Renal cortex interstitium (tissue), 11 donors: ENCODE data around the gene MAPK12. TPM values are rescaled to one million over a fixed set of nuclear protein-coding genes. Genes with fewer than 3 reads are reported as not detected.
A peak's percentile ranks its signal among the peaks of the same experiment; 100 is the strongest.
"Not testable (repeated sequence)": the region's sequence is repeated elsewhere in the genome, so short reads cannot be mapped to it uniquely, and the experiment has no call there.

Experiments used
- DNase-seq, 11 donors: peaks; one replicate each; pipeline ENCODE4 v3.0.0-alpha.2; 2013; ENCODE audit warnings: low read depth in 9 of 11, low spot score in 4 of 11; ENCODE audit errors: extremely low read depth in 1 of 11
- polyA plus RNA-seq, 3 donors: library from polyadenylated mRNA; unstranded; fragments of 120-200 nt; gene quantifications; one replicate each; pipeline ENCODE4 v1.2.1, GENCODE V29; 2013; ENCODE audit not compliant: insufficient read length in 3 of 3

The MAPK12 gene
- polyA plus RNA-seq, 3 donors: 11.5 to 18.9 (median 17.5) TPM

DNA sequence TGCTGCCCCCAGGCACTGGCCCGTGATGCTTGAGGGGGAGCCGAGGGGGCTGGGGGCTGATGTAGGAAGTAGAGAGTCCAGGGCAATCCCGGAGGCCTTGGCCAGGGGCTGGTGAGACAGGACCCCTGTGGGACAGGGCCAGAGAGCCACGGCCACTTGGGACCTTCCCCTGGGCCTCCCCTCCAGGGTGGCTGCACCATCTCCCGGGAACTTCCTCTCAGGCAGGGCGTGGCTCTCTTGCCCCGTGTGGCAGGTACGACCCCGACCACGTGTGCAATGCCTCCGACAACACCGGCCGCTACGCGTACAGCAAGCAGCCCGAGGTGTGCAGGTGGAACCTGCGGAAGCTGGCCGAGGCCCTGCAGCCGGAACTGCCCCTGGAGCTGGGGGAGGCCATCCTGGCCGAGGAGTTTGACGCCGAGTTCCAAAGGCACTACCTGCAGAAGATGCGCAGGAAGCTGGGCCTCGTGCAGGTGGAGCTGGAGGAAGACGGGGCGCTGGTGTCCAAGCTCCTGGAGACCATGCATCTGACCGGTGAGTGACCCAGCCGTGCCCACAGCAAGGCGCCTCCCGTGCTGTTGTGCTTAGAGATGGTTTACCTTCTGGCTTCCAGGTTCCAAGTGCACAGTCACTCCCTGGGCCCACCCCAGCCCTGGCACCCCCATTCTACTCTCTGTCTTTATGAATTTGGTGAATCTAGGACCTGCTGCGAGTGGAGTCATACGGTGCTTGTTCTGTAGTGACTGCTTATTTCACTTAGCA is 50.9 kb downstream of the MAPK12 start:
- DNase-seq: no peak

DNA sequence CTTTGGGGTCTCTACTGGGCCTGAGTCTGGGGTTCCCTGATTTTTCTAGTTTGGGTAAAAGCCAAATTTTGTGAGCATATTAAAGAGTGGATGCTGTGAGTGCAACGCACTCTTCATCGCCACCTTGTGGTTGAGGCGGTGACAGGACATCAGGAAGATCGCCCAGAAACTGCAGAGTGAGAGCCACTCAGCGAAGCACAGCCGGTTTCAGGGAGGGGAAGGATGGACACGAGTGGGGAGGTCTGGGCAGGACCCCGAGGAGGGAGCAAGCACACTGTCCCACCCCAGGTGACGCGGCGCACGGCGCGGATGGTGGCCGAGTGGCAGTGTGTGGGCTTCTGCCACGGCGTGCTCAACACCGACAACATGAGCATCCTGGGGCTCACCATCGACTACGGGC is 51.6 kb downstream of the MAPK12 start:
- peak in 1 of 11 donors; percentile 63 for DNase-seq

DNA sequence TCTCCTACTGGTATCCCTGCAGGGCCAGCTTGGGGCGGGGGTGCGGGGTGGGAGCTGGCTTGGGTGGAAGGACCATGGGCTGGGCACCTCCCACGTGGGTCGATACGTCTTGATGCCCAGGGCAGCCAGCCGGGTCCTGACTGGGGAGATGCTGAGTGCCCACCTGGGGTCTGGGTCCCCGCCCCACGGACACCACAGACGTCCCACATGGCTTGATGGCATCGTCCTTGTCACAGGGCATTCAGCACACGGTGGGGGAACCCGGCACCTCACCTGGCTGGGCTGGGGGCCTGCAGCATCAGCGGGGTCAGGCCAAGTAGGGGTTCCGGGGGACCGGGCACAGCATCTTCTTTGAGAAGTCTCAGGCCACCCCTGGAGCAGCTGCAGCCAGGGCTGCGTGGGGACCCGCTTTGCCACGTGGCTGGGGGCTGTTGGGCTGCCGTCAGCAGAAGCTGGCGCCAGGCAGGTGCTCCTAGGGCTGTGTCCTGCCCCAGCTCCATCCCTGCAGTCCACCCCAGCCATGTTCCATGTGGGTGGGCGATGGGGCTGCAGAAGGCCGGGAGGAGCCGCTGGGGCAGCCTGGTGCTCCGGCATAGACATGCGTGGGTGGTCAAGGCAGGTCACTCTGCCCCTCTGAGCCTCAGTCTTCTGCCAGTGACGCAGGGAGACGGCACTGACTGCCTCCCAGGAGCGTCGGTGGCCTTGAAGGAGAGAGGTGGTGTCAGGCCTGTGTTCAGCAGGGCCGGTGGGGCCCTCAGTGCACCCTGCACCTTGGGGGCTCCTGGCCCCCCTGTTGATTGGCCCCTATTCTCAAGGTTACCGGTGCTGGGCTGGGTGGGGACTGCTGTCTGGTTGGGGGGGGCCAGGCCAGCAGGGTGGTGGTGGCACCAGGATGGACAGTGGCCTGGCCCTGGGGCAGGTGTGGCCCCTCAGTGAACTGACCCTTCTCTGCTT is 52.3 kb downstream of the MAPK12 start:
- no peak for DNase-seq

DNA sequence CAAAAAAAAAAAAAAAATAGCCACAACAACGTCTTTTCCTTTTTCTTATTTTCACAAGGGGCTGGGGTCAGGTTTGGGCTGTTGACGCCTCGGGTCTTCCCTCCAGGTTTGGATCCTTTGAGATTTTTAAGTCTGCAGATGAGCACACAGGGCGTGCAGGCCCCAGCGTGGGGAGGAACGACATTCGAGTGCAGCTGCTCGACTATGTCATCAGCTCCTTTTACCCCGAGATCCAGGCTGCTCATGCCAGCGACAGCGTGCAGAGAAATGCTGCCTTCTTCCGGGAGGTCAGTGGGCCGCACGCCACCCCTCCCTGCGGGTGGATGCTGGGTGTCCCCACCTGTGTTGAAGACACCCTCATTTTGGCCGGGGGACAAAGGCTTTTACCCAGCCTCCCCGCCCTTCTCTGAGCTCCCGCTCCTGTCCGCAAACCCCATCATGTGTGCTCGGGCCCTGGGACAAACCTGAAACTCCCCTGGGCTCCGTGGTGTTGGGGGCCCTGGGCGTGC is 53.0 kb downstream of the MAPK12 start:
- no peak for DNase-seq

DNA sequence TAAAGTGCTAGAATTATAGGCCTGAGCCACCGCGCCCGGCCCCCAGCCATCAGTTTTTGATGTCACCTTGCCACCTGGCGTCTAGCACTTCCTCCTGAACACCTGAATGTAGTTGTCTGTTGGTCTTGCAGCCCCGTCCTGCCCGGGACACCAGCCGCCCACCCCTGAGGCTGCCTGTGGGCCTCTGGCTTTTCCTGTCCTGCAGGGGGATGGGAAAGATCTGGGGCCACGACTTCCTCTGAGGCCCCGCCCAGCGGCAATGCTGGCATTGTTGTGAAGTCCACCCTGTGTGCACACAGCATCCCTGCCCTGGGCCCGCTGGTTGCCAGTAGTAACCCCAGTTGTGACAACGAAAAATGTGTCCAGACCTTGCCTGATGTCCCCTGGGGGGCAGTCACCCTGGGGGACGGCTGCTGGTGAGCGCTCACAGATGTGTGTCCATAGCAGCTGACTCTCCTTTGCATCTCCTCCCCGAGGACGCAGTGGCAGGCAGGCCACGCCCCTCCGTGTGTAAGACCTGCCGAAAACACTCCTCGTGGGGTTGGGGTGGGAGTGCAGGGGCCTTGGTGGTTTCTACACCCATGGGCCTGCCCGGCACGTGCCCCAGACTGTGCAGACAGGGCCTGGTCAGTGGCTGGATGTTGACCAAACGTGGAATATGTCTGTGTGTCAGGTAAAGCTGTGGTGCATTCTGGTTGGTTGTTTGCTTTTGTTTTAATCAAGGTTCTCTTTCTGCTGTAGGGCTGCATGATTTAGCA is 53.9 kb downstream of the MAPK12 start:
- DNase-seq: no peak

DNA sequence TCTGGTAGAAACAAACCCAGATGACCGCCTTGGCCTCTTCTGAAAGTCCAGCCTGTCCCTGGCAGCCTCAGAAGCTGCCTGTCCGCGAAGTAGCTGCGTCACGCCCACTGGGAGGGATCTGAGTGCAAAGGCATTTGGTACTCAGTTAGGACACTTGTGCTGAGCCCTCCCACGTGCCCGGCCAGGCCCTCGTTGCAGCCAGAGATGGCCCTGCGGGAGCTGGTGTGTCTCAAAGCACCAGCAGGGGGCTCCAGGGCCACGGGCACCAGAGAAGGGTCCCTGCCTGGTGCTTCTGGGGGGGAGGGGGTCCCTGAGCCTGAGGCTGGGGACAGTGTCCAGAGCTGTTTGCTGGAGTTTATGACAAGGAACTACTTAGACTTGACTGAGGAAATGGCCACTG is 54.9 kb downstream of the MAPK12 start:
- no peak for DNase-seq

DNA sequence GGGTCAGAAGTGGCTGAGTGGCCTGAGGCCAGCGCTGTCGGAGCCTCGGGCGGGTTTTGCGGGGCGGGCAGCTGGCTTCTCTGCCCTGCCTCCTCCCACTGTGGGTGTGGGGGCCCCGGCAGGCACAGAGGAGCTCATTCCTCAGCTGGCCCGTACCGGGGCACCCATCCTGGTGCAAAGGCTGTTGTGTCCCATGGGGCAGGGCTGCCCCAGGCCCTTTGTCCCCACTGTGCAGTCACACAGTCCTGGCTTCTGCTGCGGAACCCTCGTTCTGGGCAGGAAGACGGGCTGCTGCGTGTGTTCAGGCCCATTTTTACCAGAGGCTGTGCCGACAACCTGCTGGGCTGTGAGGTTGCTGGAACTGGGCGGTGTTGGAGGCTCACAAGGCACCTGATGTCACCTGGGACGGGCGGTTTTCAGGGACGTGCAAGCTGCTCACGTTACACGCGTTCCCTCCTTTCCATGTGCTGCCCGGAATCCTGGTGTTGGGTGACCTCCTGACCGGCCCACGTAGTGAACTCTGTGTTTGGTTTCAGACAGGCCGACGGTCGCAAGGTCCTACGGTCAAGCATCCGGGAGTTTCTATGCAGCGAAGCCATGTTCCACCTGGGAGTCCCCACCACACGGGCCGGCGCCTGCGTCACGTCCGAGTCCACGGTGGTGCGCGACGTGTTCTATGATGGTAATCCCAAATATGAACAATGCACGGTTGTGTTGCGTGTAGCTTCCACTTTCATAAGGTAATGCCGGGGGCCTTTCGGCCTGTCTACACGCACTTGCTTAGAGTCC is 55.5 kb downstream of the MAPK12 start:
- DNase-seq: no peak

DNA sequence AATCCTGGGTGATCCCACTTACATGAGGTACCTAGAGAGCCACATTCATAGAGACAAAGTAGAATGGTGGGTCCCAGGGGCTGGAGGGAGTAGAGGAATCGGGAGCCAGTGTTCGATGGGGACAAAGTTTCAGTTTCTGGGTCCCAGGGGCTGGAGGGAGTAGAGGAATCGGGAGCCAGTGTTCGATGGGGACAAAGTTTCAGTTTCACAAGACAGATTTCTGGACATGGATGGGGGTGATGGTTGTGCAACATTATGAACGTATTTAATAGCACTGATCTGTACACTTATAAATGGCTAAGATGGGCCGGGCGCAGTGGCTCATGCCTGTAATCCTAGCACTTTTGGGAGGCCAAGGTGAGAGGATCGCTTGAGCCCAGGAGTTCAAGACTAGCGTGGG is 56.5 kb downstream of the MAPK12 start:
- not testable (repeated sequence) for DNase-seq

DNA sequence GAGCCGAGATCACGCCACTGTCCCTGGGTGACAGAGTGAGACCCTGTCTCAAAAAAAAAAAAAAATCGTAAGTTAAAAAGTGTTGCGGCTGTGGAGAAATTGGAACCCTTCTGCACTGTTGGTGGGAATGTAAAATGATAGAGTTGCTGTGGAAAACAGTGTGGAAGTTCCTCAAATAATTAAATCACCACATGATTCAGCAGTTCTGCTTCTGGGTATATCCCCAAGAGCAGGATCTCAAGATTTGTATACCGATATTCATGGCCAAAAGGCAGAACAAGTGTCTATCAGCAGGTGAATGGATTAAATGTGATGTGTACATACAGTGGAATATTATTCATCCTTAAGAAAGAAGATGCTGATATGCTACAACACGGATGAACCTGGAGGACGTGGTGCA is 56.9 kb downstream of the MAPK12 start:
- DNase-seq: no peak

DNA sequence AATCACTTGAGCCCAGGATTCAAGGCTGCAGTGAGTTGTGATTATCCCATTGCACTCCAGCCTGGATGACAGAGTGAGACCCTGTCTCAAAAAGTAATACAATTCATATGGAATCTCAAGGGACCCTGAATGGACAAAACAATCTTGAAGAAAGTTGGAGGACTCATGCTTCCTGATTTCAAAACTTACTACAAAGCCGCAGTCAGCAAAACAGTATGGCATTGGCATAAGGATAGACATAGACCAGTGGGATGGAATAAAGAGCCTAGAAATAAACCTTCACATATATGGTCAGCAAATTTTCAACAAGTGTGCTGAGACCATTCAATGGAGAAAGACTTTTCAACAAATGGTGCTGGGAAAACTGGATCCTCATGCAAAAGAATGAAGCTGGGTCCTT is 58.2 kb downstream of the MAPK12 start:
- no peak for DNase-seq

Other genes with a start within 250 kb of the MAPK12 start
- gene IL17REL, start 248.9 kb downstream of the MAPK12 start, polyA plus RNA-seq: under 1 TPM in 2 of 3 donors, not detected in 1; 0.04 to 0.06 TPM
- gene TTLL8, start 203.4 kb downstream of the MAPK12 start, polyA plus RNA-seq: not detected
- gene MLC1, start 176.3 kb downstream of the MAPK12 start, polyA plus RNA-seq: 1 to 10 TPM in 2 of 3 donors, under 1 TPM in 1; 0.77 to 1.4 (median 1.3) TPM
- 1 to 10 TPM in 1 of 3 donors, under 1 TPM in 2; 0.58 to 1.3 (median 0.78) TPM for gene MOV10L1, start 171.7 kb downstream of the MAPK12 start, polyA plus RNA-seq
- 1 to 10 TPM; 1.3 to 2.2 (median 1.5) TPM for gene PANX2, start 91.0 kb downstream of the MAPK12 start, polyA plus RNA-seq
- 10 to 100 TPM; 17.5 to 31.3 (median 29.6) TPM for gene TRABD, start 75.8 kb downstream of the MAPK12 start, polyA plus RNA-seq
- gene SELENOO, start 60.7 kb downstream of the MAPK12 start, polyA plus RNA-seq: 10 to 100 TPM; 16.9 to 31.1 (median 24.0) TPM
- 10 to 100 TPM; 30.5 to 48.2 (median 40.1) TPM for gene TUBGCP6, start 16.7 kb downstream of the MAPK12 start, polyA plus RNA-seq
- gene HDAC10, start 10.4 kb downstream of the MAPK12 start, polyA plus RNA-seq: 10 to 100 TPM; 17.1 to 34.3 (median 27.7) TPM
- 10 to 100 TPM in 1 of 3 donors, 1 to 10 TPM in 2; 6.7 to 10.1 (median 8.9) TPM for gene MAPK11, start 8.7 kb upstream of the MAPK12 start, polyA plus RNA-seq
- 100 to 1,000 TPM; 187 to 248 (median 239) TPM for gene PLXNB2, start 46.0 kb upstream of the MAPK12 start, polyA plus RNA-seq
- 10 to 100 TPM; 11.9 to 21.1 (median 16.8) TPM for gene DENND6B, start 65.3 kb upstream of the MAPK12 start, polyA plus RNA-seq
- 10 to 100 TPM; 34.4 to 58.1 (median 44.6) TPM for gene PPP6R2, start 81.6 kb upstream of the MAPK12 start, polyA plus RNA-seq
- gene SBF1, start 213.4 kb upstream of the MAPK12 start, polyA plus RNA-seq: 10 to 100 TPM; 28.4 to 46.4 (median 45.6) TPM
- gene ADM2, start 219.9 kb upstream of the MAPK12 start, polyA plus RNA-seq: 1 to 10 TPM; 3.8 to 6.9 (median 4.6) TPM
- gene MIOX, start 225.2 kb upstream of the MAPK12 start, polyA plus RNA-seq: 10 to 100 TPM in 1 of 3 donors, 1 to 10 TPM in 2; 2.4 to 13.6 (median 3.0) TPM
- 10 to 100 TPM; 30.3 to 58.1 (median 56.0) TPM for gene LMF2, start 246.0 kb upstream of the MAPK12 start, polyA plus RNA-seq
- 10 to 100 TPM; 39.6 to 53.9 (median 50.3) TPM for gene NCAPH2, start 246.5 kb upstream of the MAPK12 start, polyA plus RNA-seq